Measurements from ENCODE around the gene RASSF3. TPM values are rescaled to one million over a fixed set of nuclear protein-coding genes. Genes with fewer than 3 reads are reported as not detected.

The RASSF3 gene
- total RNA-seq, 2 donors from 2014 or later, result 40.6 to 55.7 TPM

GRCh38 chr12:64633011-64633939 lies 23.0 kb downstream of the RASSF3 start:
- peak overlapping the region in 1 of 2 donors; percentile 19 for H3K27ac ChIP-seq
- intact Hi-C loops (cut with DNase I), result no loop called here
- no peaks in the 10 kb centered on the region for H3K27me3 ChIP-seq (replicated peaks; ENCODE audit: insufficient read depth)
- H3K9me3 ChIP-seq, result no peaks in the 10 kb centered on the region
- 85% methylated on average over 5 of the region's 5 CpGs for WGBS
- no peaks in the 10 kb centered on the region for H3K36me3 ChIP-seq
- no peak overlapping the region for H3K4me3 ChIP-seq
- TF ChIP-seq POLR2AphosphoS5 (IDR thresholded peaks at IDR 0.05), result no peak
- TF ChIP-seq POLR2A (IDR thresholded peaks at IDR 0.05), result no peak
- TF ChIP-seq CTCF (IDR thresholded peaks at IDR 0.05), result no peak
- no peaks in the 10 kb centered on the region for H3K4me1 ChIP-seq (replicated peaks)
- DNase-seq (ENCODE audit: low spot score), result no peak

GRCh38 chr12:64633940-64634337 lies 23.6 kb downstream of the RASSF3 start:
- Histone ChIP-seq H3K4me3 (no peak overlapping the region), H3K27ac (peak overlapping the region in 1 of 2 donors; percentile 19), H3K9me3 (no peaks in the 10 kb centered on the region), H3K36me3 (no peaks in the 10 kb centered on the region), H3K27me3 (replicated peaks; ENCODE audit: insufficient read depth) (no peaks in the 10 kb centered on the region), H3K4me1 (replicated peaks) (no peaks in the 10 kb centered on the region)
- DNase-seq (ENCODE audit: low spot score), result peak; percentile 47
- peak; percentile 7 for TF ChIP-seq POLR2AphosphoS5 (IDR thresholded peaks at IDR 0.05)
- no peak for TF ChIP-seq CTCF (IDR thresholded peaks at IDR 0.05)
- no peak for TF ChIP-seq POLR2A (IDR thresholded peaks at IDR 0.05)
- intact Hi-C loops (cut with DNase I), result no loop called here

GRCh38 chr12:64634508-64635092 lies 24.3 kb downstream of the RASSF3 start:
- Histone ChIP-seq H3K27me3 (replicated peaks; ENCODE audit: insufficient read depth) (no peaks in the 10 kb centered on the region), H3K4me3 (no peak overlapping the region), H3K9me3 (no peaks in the 10 kb centered on the region), H3K36me3 (no peaks in the 10 kb centered on the region), H3K27ac (no peak overlapping the region), H3K4me1 (replicated peaks) (no peaks in the 10 kb centered on the region)
- 41% methylated on average over 7 of the region's 7 CpGs for WGBS
- TF ChIP-seq CTCF (IDR thresholded peaks at IDR 0.05) (no peak), POLR2AphosphoS5 (IDR thresholded peaks at IDR 0.05) (no peak), POLR2A (IDR thresholded peaks at IDR 0.05) (no peak)
- intact Hi-C loops (cut with DNase I), result no loop called here
- no peak for DNase-seq (ENCODE audit: low spot score)

GRCh38 chr12:64635356-64635998 lies 25.2 kb downstream of the RASSF3 start:
- no peak overlapping the region for H3K27ac ChIP-seq
- 76% methylated on average over 5 of the region's 5 CpGs for WGBS

More at GRCh38 chr12:64635356-64635998, 25.2 kb downstream of the RASSF3 start:
- no peaks in the 10 kb centered on the region for H3K27me3 ChIP-seq (replicated peaks; ENCODE audit: insufficient read depth)
- H3K4me3 ChIP-seq, result no peak overlapping the region
- TF ChIP-seq POLR2AphosphoS5 (IDR thresholded peaks at IDR 0.05) (no peak), CTCF (IDR thresholded peaks at IDR 0.05) (no peak), POLR2A (IDR thresholded peaks at IDR 0.05) (no peak)
- H3K4me1 ChIP-seq (replicated peaks), result no peaks in the 10 kb centered on the region
- intact Hi-C loops (cut with DNase I), result no loop called here
- no peaks in the 10 kb centered on the region for H3K9me3 ChIP-seq
- no peak for DNase-seq (ENCODE audit: low spot score)
- no peaks in the 10 kb centered on the region for H3K36me3 ChIP-seq
